HG03521 (cell line): Measurements from ENCODE around the gene THEM4.
"Not testable (repeated sequence)": the region's sequence is repeated elsewhere in the genome, so short reads cannot be mapped to it uniquely, and the experiment has no call there.

Experiments
- ATAC-seq: cut with Tn5 transposase; IDR thresholded peaks from one replicate; pipeline ENCODE4 v1.9.1; 2021; ENCODE audit warnings: mild to moderate bottlenecking, moderate library complexity; ENCODE audit not compliant: unreplicated experiment

Gene THEM4

GRCh38 chr1:151897991-151898431 is 11.3 kb downstream of the THEM4 start:
- no peak for ATAC-seq

GRCh38 chr1:151893176-151893924 is 16.0 kb downstream of the THEM4 start:
- no peak for ATAC-seq

GRCh38 chr1:151892190-151892589 is 17.1 kb downstream of the THEM4 start:
- ATAC-seq, result no peak

- no peak for ATAC-seq
Measured at GRCh38 chr1:151891512-151891911, 17.8 kb downstream of the THEM4 start.

- no peak for ATAC-seq
Measured at GRCh38 chr1:151888972-151889570, 20.2 kb downstream of the THEM4 start.

- no peak for ATAC-seq
Measured at GRCh38 chr1:151887028-151887427, 22.3 kb downstream of the THEM4 start.

GRCh38 chr1:151885479-151885878 is 23.8 kb downstream of the THEM4 start:
- no peak for ATAC-seq

- ATAC-seq, result not testable (repeated sequence)
Measured at GRCh38 chr1:151884879-151885278, 24.4 kb downstream of the THEM4 start.

GRCh38 chr1:151884445-151884844 is 24.9 kb downstream of the THEM4 start:
- ATAC-seq, result not testable (repeated sequence)

GRCh38 chr1:151883898-151884297 is 25.4 kb downstream of the THEM4 start:
- ATAC-seq, result not testable (repeated sequence)

GRCh38 chr1:151882918-151883317 is 26.4 kb downstream of the THEM4 start:
- ATAC-seq, result not testable (repeated sequence)

GRCh38 chr1:151882466-151882865 is 26.8 kb downstream of the THEM4 start:
- no peak for ATAC-seq

GRCh38 chr1:151881479-151881878 is 27.8 kb downstream of the THEM4 start:
- no peak for ATAC-seq

GRCh38 chr1:151875419-151876097 is 33.8 kb downstream of the THEM4 start:
- ATAC-seq, result no peak

- not testable (repeated sequence) for ATAC-seq
Measured at GRCh38 chr1:151872776-151873175, 36.5 kb downstream of the THEM4 start.

- ATAC-seq, result no peak
Measured at GRCh38 chr1:151871284-151872030, 37.9 kb downstream of the THEM4 start.

GRCh38 chr1:151868486-151868885 is 40.8 kb downstream of the THEM4 start:
- no peak for ATAC-seq

GRCh38 chr1:151867765-151868411 is 41.4 kb downstream of the THEM4 start:
- ATAC-seq, result no peak

- no peak for ATAC-seq
Measured at GRCh38 chr1:151867321-151867720, 42.0 kb downstream of the THEM4 start.

- ATAC-seq, result no peak
Measured at GRCh38 chr1:151864411-151864810, 44.9 kb downstream of the THEM4 start.

- ATAC-seq, result no peak
Measured at GRCh38 chr1:151862604-151863003, 46.7 kb downstream of the THEM4 start.
